Measurements from ENCODE around the gene FCHO2. TPM values are rescaled to one million over a fixed set of nuclear protein-coding genes. Genes with fewer than 3 reads are reported as not detected.

Gene FCHO2
- total RNA-seq, 4 donors from 2014 or later = 25.3 to 39.9 (median 31.0) TPM

DNA sequence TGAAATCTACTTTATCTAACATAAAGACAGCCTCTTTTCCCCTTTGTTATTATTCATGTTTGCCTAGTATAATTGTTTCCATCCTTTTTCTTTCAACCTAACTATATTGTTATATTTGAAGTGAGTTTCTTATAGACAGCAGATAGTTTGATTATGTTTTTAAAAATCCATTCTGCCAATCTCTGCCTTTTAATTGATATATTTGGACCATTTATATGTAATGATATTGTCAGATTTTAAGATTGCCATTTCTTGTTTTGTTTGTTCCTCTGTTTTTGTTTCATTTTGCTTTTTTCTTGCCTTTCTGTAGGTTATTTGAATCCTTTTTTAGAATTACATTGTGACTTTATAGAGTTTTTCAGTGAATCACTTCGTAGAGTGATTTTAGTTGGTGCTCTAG, 89.8 kb downstream of the FCHO2 start:
- TF ChIP-seq CTCF (IDR thresholded peaks at IDR 0.05) = no peak
- ATAC-seq (ENCODE audit: low FRiP score) (no peak), DNase-seq (ENCODE audit: low spot score) (no peak)

DNA sequence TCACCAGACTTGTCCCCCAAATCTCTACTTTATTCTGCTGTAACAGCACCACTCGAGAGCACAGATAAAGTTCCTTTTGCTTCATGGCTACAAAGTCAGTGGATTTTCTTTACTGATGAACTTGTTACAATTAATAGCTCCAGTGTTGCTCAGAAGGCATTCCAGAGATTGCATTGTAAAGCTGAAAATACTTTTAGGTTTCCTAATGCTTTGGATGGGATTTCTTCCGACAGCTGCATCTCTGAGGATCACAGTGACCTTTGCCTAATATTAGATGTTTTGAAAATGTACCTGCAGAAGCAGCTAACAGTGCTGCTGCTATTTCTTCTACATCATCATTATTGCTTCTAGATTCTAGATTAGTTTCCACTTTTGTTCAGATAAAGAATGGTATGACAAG, 105.8 kb downstream of the FCHO2 start:
- no peak for TF ChIP-seq CTCF (IDR thresholded peaks at IDR 0.05)
- no peak for DNase-seq (ENCODE audit: low spot score)
- ATAC-seq (ENCODE audit: low FRiP score) = no peak

DNA sequence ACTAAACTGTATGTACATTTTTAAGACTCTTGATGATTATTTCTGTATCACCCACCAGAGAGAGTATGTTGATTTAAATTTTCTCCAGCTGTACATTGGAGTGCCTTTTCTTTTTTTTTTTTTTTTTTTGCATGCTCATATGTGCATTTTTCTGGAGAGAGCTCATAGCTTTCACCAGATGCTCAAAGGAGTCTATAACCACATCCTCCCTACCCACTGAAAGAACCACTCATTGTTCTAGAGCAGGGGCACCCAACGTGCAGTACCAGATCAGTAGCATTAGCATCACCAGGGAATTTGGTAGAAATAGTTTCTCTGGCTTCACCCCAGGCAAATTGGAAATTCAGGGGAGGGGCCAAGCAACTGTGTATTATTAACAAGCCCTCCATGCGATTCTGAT, 110.6 kb downstream of the FCHO2 start:
- DNase-seq (ENCODE audit: low spot score) = no peak
- ATAC-seq (ENCODE audit: low FRiP score) = no peak
- TF ChIP-seq CTCF (IDR thresholded peaks at IDR 0.05) = no peak

GRCh38 chr5:73067213-73067612, 111.4 kb downstream of the FCHO2 start:
- TF ChIP-seq CTCF (IDR thresholded peaks at IDR 0.05) = no peak
- DNase-seq (ENCODE audit: low spot score) (no peak), ATAC-seq (ENCODE audit: low FRiP score) (no peak)

GRCh38 chr5:73081093-73081492, 125.3 kb downstream of the FCHO2 start:
- TF ChIP-seq CTCF (IDR thresholded peaks at IDR 0.05) = no peak
- no peak for DNase-seq (ENCODE audit: low spot score)
- ATAC-seq (ENCODE audit: low FRiP score) = no peak

DNA sequence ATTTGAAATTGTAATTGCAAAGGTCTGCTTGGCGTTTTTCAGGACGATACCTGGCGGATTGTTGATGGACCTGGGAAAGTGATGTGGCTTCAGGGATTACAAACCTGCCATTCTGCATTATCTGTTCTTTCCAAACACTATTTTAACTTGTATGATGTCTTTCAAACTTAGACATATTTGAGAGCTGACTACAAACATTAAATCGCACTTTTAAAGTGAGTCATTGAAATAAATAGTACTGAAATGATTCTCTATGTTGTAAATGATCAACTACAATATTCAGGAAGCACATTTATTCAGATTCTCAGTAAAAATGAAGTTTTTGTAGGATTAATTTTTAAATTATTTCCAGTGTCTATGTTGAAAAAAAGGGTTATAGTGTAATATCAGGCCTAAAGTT, 132.2 kb downstream of the FCHO2 start:
- no peak for TF ChIP-seq CTCF (IDR thresholded peaks at IDR 0.05)
- DNase-seq (ENCODE audit: low spot score) (no peak), ATAC-seq (ENCODE audit: low FRiP score) (no peak)

GRCh38 chr5:73093943-73094342, 138.1 kb downstream of the FCHO2 start:
- DNase-seq (ENCODE audit: low spot score) = no peak
- no peak for TF ChIP-seq CTCF (IDR thresholded peaks at IDR 0.05)
- no peak for ATAC-seq (ENCODE audit: low FRiP score)
